ENCODE results near the gene PRKCE. TPM values are rescaled to one million over a fixed set of nuclear protein-coding genes. Genes with fewer than 3 reads are reported as not detected.

The PRKCE gene
- total RNA-seq, 2 donors from 2014 or later, result 7.3 to 20.8 TPM

DNA sequence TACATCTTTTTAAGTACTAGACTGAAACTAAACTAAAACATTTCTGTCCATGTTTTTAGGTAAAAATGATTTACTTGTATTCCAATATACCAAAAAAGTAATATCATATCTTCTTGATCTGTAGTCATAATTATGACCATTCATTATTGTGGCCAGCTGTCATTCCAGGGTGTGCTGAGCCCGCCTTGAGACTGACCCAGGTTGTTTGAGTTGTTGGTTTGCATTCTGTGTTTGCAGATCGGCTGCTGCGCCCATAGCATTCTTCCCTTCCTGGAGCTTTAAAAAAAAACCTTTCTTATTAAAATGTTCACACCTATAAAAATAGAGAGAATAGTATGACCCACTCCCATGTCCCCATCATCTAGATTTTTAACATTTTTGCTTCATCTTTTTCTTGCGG lies 101.9 kb downstream of the PRKCE start:
- intact Hi-C loops (cut with DNase I), result no loop called here
- ATAC-seq (no peak), DNase-seq (no peak)
- H3K27me3 ChIP-seq, result no peaks in the 10 kb centered on the region
- H3K9me3 ChIP-seq, result no peaks in the 10 kb centered on the region
- TF ChIP-seq, protein P1, sequence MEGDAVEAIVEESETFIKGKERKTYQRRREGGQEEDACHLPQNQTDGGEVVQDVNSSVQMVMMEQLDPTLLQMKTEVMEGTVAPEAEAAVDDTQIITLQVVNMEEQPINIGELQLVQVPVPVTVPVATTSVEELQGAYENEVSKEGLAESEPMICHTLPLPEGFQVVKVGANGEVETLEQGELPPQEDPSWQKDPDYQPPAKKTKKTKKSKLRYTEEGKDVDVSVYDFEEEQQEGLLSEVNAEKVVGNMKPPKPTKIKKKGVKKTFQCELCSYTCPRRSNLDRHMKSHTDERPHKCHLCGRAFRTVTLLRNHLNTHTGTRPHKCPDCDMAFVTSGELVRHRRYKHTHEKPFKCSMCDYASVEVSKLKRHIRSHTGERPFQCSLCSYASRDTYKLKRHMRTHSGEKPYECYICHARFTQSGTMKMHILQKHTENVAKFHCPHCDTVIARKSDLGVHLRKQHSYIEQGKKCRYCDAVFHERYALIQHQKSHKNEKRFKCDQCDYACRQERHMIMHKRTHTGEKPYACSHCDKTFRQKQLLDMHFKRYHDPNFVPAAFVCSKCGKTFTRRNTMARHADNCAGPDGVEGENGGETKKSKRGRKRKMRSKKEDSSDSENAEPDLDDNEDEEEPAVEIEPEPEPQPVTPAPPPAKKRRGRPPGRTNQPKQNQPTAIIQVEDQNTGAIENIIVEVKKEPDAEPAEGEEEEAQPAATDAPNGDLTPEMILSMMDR (IDR thresholded peaks at IDR 0.05), result no peak
- TF ChIP-seq POLR2A (IDR thresholded peaks at IDR 0.05), result no peak
- H3K4me1 ChIP-seq, result peaks cover 8% of the 10 kb centered on the region
- 77 to 89% methylated on average over 4 of the region's 4 CpGs for WGBS, 2 donors
- no peak overlapping the region for H3K27ac ChIP-seq
- H3K36me3 ChIP-seq (replicated peaks in 1 of 2; ENCODE audit: insufficient read depth in 1 of 2, low read depth in 2 of 2), result no peaks in the 10 kb centered on the region
- no peak overlapping the region for H3K4me3 ChIP-seq

DNA sequence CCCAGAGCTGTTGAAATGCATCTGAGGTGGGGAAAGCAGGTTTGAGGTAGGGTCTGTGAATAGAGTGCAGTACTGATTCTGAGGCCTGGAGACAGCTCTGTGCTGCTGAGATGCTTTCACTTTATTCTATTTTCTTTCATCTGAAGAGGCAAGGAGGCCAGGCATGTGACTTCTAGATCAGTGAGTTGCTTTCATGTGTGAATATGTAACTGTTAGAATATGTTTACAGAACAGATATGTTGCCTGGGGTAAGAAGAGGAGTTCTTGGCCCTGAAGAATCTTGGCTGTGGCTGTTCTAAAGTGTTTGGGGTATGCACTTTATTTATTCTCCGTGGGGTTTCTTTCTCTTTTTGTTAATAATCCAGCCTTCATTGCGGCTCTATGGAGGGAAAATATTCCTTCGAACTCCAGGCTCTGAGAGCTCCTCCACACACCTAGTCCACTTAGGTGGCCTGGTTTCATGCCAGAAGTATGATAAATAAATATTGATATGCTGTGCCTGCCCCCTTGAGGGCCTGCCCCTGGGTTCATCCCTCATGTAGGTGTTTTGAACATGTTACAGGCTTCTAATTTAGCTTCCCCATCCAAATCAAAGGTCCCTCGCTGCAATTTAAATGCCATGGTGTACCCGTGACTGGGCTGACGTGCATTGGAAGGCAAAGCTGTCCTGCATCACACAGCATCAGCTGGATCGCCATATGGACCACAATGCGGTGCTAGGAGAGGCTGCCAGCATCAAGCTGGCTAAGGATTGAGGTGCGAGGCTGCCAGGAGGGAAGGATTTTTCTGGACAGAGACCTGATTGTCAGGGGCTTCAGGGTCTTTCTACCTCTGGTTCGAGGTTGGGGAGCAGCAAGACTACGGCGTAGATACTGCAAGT lies 102.9 kb downstream of the PRKCE start:
- no peak for ATAC-seq

DNA sequence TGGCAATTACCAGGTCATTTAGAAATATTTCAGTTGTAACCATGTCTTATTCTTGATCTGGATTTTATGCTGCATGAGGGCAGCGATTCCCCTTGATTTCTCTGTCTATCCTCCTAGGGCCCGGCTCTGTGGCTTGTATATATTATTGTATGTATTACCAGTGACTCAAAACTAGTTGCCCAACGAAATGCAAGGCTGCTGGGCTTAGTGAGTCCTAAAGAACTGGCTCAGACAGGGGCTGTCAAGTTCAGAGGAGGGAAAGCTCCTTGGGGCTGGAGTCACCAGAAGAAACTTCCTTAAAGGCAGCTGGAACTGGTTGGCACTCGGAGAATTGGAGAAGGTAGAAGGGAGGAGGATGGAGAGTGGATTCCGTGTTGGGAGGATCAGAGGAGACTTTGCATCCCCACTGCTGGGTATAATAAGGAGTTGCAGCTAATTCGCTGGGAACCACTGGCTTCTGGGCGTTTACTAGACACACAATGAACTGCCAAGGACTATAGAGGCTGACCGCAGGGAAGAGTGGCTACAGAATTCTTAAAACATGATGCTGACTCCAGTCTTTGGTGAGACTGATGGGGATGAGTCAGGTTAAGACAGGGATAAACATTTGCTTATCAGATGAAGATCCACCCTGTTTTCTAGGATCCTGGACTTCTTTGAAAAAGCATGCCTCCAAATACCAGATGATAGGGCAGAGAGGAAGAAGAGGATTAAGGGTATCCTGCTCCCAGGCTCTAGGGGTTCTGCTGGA lies 104.3 kb downstream of the PRKCE start:
- Histone ChIP-seq H3K36me3 (replicated peaks in 1 of 2; ENCODE audit: insufficient read depth in 1 of 2, low read depth in 2 of 2) (no peaks in the 10 kb centered on the region), H3K4me1 (peaks cover 22% of the 10 kb centered on the region), H3K27me3 (no peaks in the 10 kb centered on the region), H3K4me3 (no peak overlapping the region), H3K9me3 (no peaks in the 10 kb centered on the region), H3K27ac (no peak overlapping the region)
- no peak for ATAC-seq
- WGBS, 2 donors, result 90 to 92% methylated on average over 8 of the region's 8 CpGs
- intact Hi-C loops (cut with DNase I), result no loop called here
- DNase-seq, result no peak
- TF ChIP-seq, protein P1 (IDR thresholded peaks at IDR 0.05), result no peak
- TF ChIP-seq POLR2A (IDR thresholded peaks at IDR 0.05), result no peak

More for the DNA sequence above, 102.9 kb downstream of the PRKCE start:
- no peaks in the 10 kb centered on the region for H3K9me3 ChIP-seq
- intact Hi-C loops (cut with DNase I), result no loop called here
- peaks cover 10% of the 10 kb centered on the region for H3K4me1 ChIP-seq
- H3K27me3 ChIP-seq, result no peaks in the 10 kb centered on the region
- no peaks in the 10 kb centered on the region for H3K36me3 ChIP-seq (replicated peaks in 1 of 2; ENCODE audit: insufficient read depth in 1 of 2, low read depth in 2 of 2)
- TF ChIP-seq, protein P1 (IDR thresholded peaks at IDR 0.05), result peak in 2 of 7 experiments; percentile 5 to 24
- TF ChIP-seq POLR2A (IDR thresholded peaks at IDR 0.05), result no peak
- no peak overlapping the region for H3K27ac ChIP-seq
- peak in 1 of 4 donors; percentile 41 for DNase-seq
- H3K4me3 ChIP-seq, result no peak overlapping the region
- WGBS, 2 donors, result 72 to 87% methylated on average over 11 to 12 of the region's 12 CpGs

DNA sequence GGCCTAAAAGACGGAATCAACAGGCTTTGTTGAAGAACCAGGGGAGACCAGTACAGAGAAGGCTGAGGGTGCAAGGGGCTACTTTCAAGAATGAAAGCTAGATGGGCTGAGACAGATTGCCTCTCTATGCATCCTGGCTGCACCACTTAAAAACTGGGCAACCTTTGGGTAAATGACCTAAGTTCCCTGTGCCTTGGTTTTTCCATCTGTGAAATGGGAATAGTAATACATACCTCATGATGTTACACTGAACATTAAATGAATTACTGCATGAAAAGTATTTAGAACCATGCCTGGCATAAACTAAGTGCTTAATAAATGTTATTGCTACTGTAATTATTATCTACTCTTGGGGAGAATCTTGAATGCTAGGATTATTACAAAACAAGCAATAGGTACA lies 106.5 kb downstream of the PRKCE start:
- no peak overlapping the region for H3K4me3 ChIP-seq
- H3K9me3 ChIP-seq, result no peaks in the 10 kb centered on the region
- intact Hi-C loops (cut with DNase I), result no loop called here
- no peak for ATAC-seq
- peaks cover 22% of the 10 kb centered on the region for H3K4me1 ChIP-seq
- no peaks in the 10 kb centered on the region for H3K27me3 ChIP-seq
- no peaks in the 10 kb centered on the region for H3K36me3 ChIP-seq (replicated peaks in 1 of 2; ENCODE audit: insufficient read depth in 1 of 2, low read depth in 2 of 2)
- TF ChIP-seq, protein P1 (IDR thresholded peaks at IDR 0.05), result no peak
- TF ChIP-seq POLR2A (IDR thresholded peaks at IDR 0.05), result no peak
- WGBS, 2 donors, result 94 to 96% methylated on average over 1 of the region's 1 CpG
- no peak overlapping the region for H3K27ac ChIP-seq
- no peak for DNase-seq

All from body of pancreas (tissue), 4 donors.